Spinal cord (tissue), 10 donors: Measurements from ENCODE around the gene SLFN13. TPM values are rescaled to one million over a fixed set of nuclear protein-coding genes. Genes with fewer than 3 reads are reported as not detected.
A peak's percentile ranks its signal among the peaks of the same experiment; 100 is the strongest.

Experiments
- DNase-seq, 6 donors: peaks; one replicate each; pipeline versions ENCODE4 v3.0.0 to v3.0.0-alpha.2; 2013 to 2015; ENCODE audit warnings: low spot score in 6 of 6, low read depth in 4 of 6
- H3K27ac ChIP-seq: one replicate; pipeline ENCODE4 v1.5.1; 2013; ENCODE audit warnings: low read depth, low read length, control low read depth
- H3K27me3 ChIP-seq: one replicate; pipeline ENCODE4 v1.6.1; 2013; ENCODE audit warnings: low read length; ENCODE audit not compliant: control insufficient read depth, insufficient read depth
- H3K36me3 ChIP-seq: one replicate; pipeline ENCODE4 v1.6.1; 2013; ENCODE audit warnings: low read length; ENCODE audit not compliant: control insufficient read depth, insufficient read depth
- H3K4me1 ChIP-seq: one replicate; pipeline ENCODE4 v1.6.1; 2013; ENCODE audit warnings: low read length; ENCODE audit not compliant: control insufficient read depth, insufficient read depth
- H3K4me3 ChIP-seq: one replicate; pipeline ENCODE4 v1.5.1; 2013; ENCODE audit warnings: low read depth, low read length, control low read depth
- H3K9me3 ChIP-seq: one replicate; pipeline ENCODE4 v1.6.1; 2013; ENCODE audit warnings: low read length; ENCODE audit not compliant: control insufficient read depth, insufficient read depth
- WGBS: methylation state at CpG from one replicate; pipeline ENCODE4 v1.1.5; 2013; ENCODE audit warnings: missing lambda C conversion rate; ENCODE audit not compliant: insufficient coverage; 5-methylcytosine and 5-hydroxymethylcytosine counted together
- long read RNA-seq, 4 donors: transcript quantifications; one replicate each; lab custom pipeline, GENCODE V29; 2026
- polyA plus RNA-seq, 2 donors: library from polyadenylated mRNA; unstranded; fragments of 120-200 nt; gene quantifications; one replicate each; pipeline ENCODE4 v1.2.1, GENCODE V29; 2013; ENCODE audit not compliant: insufficient read length in 2 of 2
- total RNA-seq, 2 donors: library from RNA; depleted of rRNA in 1 of 2; stranded (reverse); fragments of 120-200 nt in 1 of 2; fragments of >200 nt in 1 of 2; gene quantifications; one replicate each; pipeline versions ENCODE4 v1.2.3 to v1.2.4, GENCODE V29; 2013 to 2014
- donor health status: healthy.

Gene SLFN13, protein sequence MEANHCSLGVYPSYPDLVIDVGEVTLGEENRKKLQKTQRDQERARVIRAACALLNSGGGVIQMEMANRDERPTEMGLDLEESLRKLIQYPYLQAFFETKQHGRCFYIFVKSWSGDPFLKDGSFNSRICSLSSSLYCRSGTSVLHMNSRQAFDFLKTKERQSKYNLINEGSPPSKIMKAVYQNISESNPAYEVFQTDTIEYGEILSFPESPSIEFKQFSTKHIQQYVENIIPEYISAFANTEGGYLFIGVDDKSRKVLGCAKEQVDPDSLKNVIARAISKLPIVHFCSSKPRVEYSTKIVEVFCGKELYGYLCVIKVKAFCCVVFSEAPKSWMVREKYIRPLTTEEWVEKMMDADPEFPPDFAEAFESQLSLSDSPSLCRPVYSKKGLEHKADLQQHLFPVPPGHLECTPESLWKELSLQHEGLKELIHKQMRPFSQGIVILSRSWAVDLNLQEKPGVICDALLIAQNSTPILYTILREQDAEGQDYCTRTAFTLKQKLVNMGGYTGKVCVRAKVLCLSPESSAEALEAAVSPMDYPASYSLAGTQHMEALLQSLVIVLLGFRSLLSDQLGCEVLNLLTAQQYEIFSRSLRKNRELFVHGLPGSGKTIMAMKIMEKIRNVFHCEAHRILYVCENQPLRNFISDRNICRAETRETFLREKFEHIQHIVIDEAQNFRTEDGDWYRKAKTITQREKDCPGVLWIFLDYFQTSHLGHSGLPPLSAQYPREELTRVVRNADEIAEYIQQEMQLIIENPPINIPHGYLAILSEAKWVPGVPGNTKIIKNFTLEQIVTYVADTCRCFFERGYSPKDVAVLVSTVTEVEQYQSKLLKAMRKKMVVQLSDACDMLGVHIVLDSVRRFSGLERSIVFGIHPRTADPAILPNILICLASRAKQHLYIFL
- 1 to 10 TPM; 1.6 to 7.7 TPM for total RNA-seq
- polyA plus RNA-seq: 1 to 10 TPM; 1.0 to 1.8 TPM
- long read RNA-seq, donor 1: 0 reads
- long read RNA-seq, donor 2: 0 reads
- long read RNA-seq, donor 3: 0 reads
- long read RNA-seq, donor 4, partial matches to known transcripts: 0 of 1 reads
- long read RNA-seq, donor 4, other reads (novel, unspliced or antisense): 0 of 1 reads

- peak in 2 of 6 donors; percentile 18 to 48 for DNase-seq
- Histone ChIP-seq H3K9me3 (peaks cover 2% of the 10 kb centered on the region), H3K4me1 (peaks cover 20% of the 10 kb centered on the region), H3K4me3 (peak within 1 kb of the TSS; percentile 48), H3K27me3 (peaks cover 72% of the 10 kb centered on the region), H3K27ac (no peak within 1 kb of the TSS), H3K36me3 (no peaks in the 10 kb centered on the region)
- under 1% methylated on average over 44 of the region's 44 CpGs for WGBS
These were observed at the start of gene SLFN13 for GRCh38 chr17:35448214-35448898. Gene SLFN13, minus strand, starts transcription at chr17:35448766. Its CDS starts 3,086 bp downstream, at chr17:35445680.

- no peak overlapping the region for H3K27ac ChIP-seq
- WGBS: 4% methylated on average over 27 of the region's 30 CpGs
- no peak overlapping the region for H3K4me3 ChIP-seq
- DNase-seq: no peak
- no peaks in the 10 kb centered on the region for H3K36me3 ChIP-seq
- H3K27me3 ChIP-seq: peaks cover 95% of the 10 kb centered on the region
- H3K9me3 ChIP-seq: peaks cover 2% of the 10 kb centered on the region
- peaks cover 10% of the 10 kb centered on the region for H3K4me1 ChIP-seq
These were observed 48.1 kb upstream of the SLFN13 start for GRCh38 chr17:35496451-35497290.

DNA sequence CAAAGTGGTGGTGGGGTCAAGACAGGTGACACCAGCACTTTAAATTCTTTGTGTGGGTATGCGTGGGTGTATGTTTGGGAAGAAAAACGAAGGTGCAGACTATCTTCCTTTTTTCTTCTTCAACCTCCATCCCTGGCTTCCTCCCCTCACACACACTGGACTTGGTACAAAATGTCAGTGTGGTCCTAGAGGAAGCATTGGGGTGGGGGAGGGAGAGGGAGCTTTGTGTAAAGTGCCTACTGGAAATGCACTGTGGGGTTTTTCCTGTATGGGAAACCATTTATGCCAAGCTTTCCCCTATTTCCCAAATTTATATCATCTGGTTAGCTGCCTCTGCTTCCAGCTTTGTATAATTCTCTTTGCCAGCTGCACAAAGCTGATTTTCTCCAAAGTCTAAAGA lies 44.5 kb upstream of the SLFN13 start:
- no CpG with 5 or more reads among the region's 2 CpGs for WGBS
- Histone ChIP-seq H3K4me1 (peaks cover 13% of the 10 kb centered on the region), H3K9me3 (no peaks in the 10 kb centered on the region), H3K36me3 (no peaks in the 10 kb centered on the region), H3K27me3 (peaks cover 95% of the 10 kb centered on the region), H3K27ac (no peak overlapping the region), H3K4me3 (no peak overlapping the region)
- no peak for DNase-seq

DNA sequence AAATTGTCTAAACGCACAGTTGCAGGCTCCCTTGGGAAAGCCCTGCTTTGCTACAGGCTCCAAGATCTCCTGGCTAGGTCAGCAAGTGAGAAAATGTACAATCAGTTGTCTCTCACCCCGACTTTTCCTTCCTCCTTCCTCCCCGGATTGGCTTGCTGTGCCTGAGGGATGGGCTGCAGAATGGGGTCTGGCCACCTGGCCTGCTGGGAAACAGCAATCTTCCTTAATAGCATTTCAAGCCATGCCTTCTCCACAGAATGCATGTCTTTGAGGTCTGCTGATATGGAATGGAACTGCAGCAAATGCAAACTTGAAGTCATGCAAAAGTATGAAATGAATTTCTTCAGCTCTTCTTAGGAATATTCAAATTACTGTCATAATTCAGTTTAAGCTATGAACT lies 42.9 kb upstream of the SLFN13 start:
- WGBS: 50% methylated on average over 1 of the region's 3 CpGs
- no peak overlapping the region for H3K4me3 ChIP-seq
- H3K4me1 ChIP-seq: peaks cover 23% of the 10 kb centered on the region
- no peak for DNase-seq
- H3K27ac ChIP-seq: no peak overlapping the region
- H3K27me3 ChIP-seq: peaks cover 95% of the 10 kb centered on the region
- H3K9me3 ChIP-seq: no peaks in the 10 kb centered on the region
- no peaks in the 10 kb centered on the region for H3K36me3 ChIP-seq

DNA sequence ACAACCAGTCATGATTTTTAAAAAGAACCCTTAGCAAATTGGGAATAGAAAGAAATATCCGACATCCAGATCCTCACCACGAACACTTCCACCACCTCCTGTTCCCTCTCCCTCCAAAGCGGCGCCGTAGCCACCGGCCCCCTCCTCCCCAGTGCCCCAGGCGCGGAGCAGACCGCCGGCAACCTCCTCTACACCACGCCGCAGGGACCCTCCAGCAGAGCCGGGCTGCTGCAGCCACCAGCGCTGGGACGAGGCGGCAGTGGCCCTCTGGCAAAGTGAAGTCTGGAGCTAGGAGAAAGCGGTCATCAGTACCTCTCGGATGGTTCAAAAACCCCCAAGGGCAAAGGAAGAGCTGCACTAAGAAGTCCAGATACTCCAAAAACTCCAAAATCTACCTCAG lies 41.4 kb upstream of the SLFN13 start:
- Histone ChIP-seq H3K9me3 (no peaks in the 10 kb centered on the region), H3K36me3 (no peaks in the 10 kb centered on the region), H3K27me3 (peaks cover 93% of the 10 kb centered on the region), H3K27ac (no peak overlapping the region), H3K4me3 (no peak overlapping the region), H3K4me1 (peaks cover 18% of the 10 kb centered on the region)
- WGBS: 0% methylated on average over 16 of the region's 18 CpGs
- no peak for DNase-seq

DNA sequence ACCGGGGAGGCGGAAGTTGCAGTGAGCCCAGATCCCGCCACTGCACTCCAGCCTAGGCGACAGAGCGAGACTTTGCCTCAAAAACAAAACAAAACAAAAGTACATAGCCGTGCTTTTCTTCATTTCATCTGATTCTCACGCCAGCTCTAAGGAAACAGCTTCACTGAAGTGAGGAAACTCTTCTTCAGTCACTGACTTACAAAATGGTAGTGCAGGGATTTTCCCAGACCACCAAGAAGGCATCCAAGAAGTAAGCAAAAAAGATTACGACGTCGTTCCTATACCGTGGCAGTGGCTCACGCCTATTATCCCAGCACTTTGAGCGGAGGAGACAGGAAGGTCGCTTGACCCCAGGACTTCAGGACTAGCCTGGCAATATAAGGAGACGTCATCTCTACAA lies 40.4 kb upstream of the SLFN13 start:
- Histone ChIP-seq H3K27me3 (peaks cover 89% of the 10 kb centered on the region), H3K9me3 (no peaks in the 10 kb centered on the region), H3K4me3 (no peak overlapping the region), H3K4me1 (peaks cover 18% of the 10 kb centered on the region), H3K36me3 (no peaks in the 10 kb centered on the region), H3K27ac (no peak overlapping the region)
- DNase-seq: no peak
- WGBS: 8% methylated on average over 12 of the region's 15 CpGs

- Histone ChIP-seq H3K4me1 (peaks cover 18% of the 10 kb centered on the region), H3K36me3 (no peaks in the 10 kb centered on the region), H3K27ac (no peak overlapping the region), H3K4me3 (peak overlapping the region; percentile 36), H3K9me3 (peaks cover 2% of the 10 kb centered on the region), H3K27me3 (peaks cover 89% of the 10 kb centered on the region)
- WGBS: 2% methylated on average over 42 of the region's 42 CpGs
- peak in 1 of 6 donors; percentile 57 for DNase-seq
These were observed 38.6 kb upstream of the SLFN13 start for GRCh38 chr17:35486920-35487732.

DNA sequence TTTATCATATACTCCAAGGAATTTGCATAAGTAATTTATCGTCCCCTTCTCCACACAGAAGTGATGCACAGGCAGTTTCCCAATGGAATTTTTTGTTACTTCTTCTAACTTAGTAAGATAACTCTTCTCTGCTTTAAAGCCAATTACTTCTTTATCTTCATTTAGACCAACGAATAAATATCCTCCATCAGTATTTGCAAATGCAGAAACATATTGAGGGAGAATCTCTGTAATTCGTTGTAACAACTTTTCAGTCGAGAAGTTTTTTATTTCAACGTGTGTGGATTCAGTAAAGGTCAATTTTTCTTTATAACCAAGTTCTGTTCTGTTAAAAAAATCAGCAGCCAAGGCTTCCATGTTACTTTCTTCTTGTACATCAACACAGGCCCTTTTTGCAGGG lies 30.7 kb upstream of the SLFN13 start:
- peaks cover 2% of the 10 kb centered on the region for H3K9me3 ChIP-seq
- H3K27ac ChIP-seq: no peak overlapping the region
- H3K4me1 ChIP-seq: no peaks in the 10 kb centered on the region
- no peak overlapping the region for H3K4me3 ChIP-seq
- peaks cover 53% of the 10 kb centered on the region for H3K27me3 ChIP-seq
- DNase-seq: no peak
- WGBS: 67% methylated on average over 1 of the region's 5 CpGs
- no peaks in the 10 kb centered on the region for H3K36me3 ChIP-seq
